HUES48 (cell line): ENCODE results near the gene IGF2BP2.
A peak's percentile ranks its signal among the peaks of the same experiment; 100 is the strongest.
"Not testable (repeated sequence)": the region's sequence is repeated elsewhere in the genome, so short reads cannot be mapped to it uniquely, and the experiment has no call there.

Experiments
- H3K27ac ChIP-seq: one replicate; pipeline ENCODE4 v1.7.0; 2013; ENCODE audit warnings: low read depth, low read length, inconsistent platforms
- H3K27me3 ChIP-seq: 2 replicates; pipeline ENCODE4 v1.6.1; 2013; ENCODE audit warnings: mild to moderate bottlenecking, low read length; ENCODE audit not compliant: control insufficient read depth, insufficient read depth
- H3K36me3 ChIP-seq: 2 replicates; pipeline ENCODE4 v1.6.1; 2013; ENCODE audit warnings: low read length; ENCODE audit not compliant: control insufficient read depth, insufficient read depth
- H3K4me1 ChIP-seq: 2 replicates; pipeline ENCODE4 v1.6.1; 2013; ENCODE audit warnings: mild to moderate bottlenecking, low read length; ENCODE audit not compliant: control insufficient read depth, insufficient read depth
- H3K4me3 ChIP-seq: 2 replicates; pipeline ENCODE4 v1.5.1; 2013; ENCODE audit warnings: mild to moderate bottlenecking, low read depth, low read length
- H3K9ac ChIP-seq: 2 replicates; pipeline ENCODE4 v1.6.1; 2013; ENCODE audit warnings: mild to moderate bottlenecking, low read depth, low read length, moderate library complexity
- H3K9me3 ChIP-seq: 2 replicates; pipeline ENCODE4 v1.6.1; 2013; ENCODE audit warnings: low read length; ENCODE audit not compliant: control insufficient read depth, insufficient read depth

Gene IGF2BP2

GRCh38 chr3:185781759-185782158, 43.1 kb downstream of the IGF2BP2 start:
- H3K27me3 ChIP-seq: no peaks in the 10 kb centered on the region
- peak overlapping the region; percentile 37 for H3K27ac ChIP-seq
- no peak overlapping the region for H3K9ac ChIP-seq
- no peak overlapping the region for H3K4me3 ChIP-seq
- H3K9me3 ChIP-seq: no peaks in the 10 kb centered on the region
- no peaks in the 10 kb centered on the region for H3K36me3 ChIP-seq
- H3K4me1 ChIP-seq: peaks cover 81% of the 10 kb centered on the region

GRCh38 chr3:185779461-185779860, 45.4 kb downstream of the IGF2BP2 start:
- 0 out of 2 replicates have a peak overlapping the region, but pooled peaks have one; percentile 15 for H3K9ac ChIP-seq
- H3K27ac ChIP-seq: peak overlapping the region; percentile 94
- no peaks in the 10 kb centered on the region for H3K27me3 ChIP-seq
- no peaks in the 10 kb centered on the region for H3K9me3 ChIP-seq
- no peaks in the 10 kb centered on the region for H3K36me3 ChIP-seq
- H3K4me1 ChIP-seq: peaks cover 70% of the 10 kb centered on the region
- H3K4me3 ChIP-seq: no peak overlapping the region; the same call in 1 of the 2 replicates

- Histone ChIP-seq H3K4me3 (no peak overlapping the region), H3K9ac (no peak overlapping the region), H3K36me3 (no peaks in the 10 kb centered on the region), H3K4me1 (peaks cover 70% of the 10 kb centered on the region), H3K27me3 (no peaks in the 10 kb centered on the region), H3K9me3 (no peaks in the 10 kb centered on the region), H3K27ac (peak overlapping the region; percentile 94)
Measured at GRCh38 chr3:185778821-185779220, 46.0 kb downstream of the IGF2BP2 start.

- Histone ChIP-seq H3K9me3 (no peaks in the 10 kb centered on the region), H3K4me3 (no peak overlapping the region), H3K36me3 (no peaks in the 10 kb centered on the region), H3K9ac (no peak overlapping the region), H3K27ac (no peak overlapping the region), H3K27me3 (no peaks in the 10 kb centered on the region), H3K4me1 (peaks cover 72% of the 10 kb centered on the region)
Measured at GRCh38 chr3:185778094-185778493, 46.7 kb downstream of the IGF2BP2 start.

GRCh38 chr3:185770109-185770508, 54.7 kb downstream of the IGF2BP2 start:
- H3K27ac ChIP-seq: peak overlapping the region; percentile 44

GRCh38 chr3:185768578-185768982, 56.3 kb downstream of the IGF2BP2 start:
- H3K9me3 ChIP-seq, H3K4me3 ChIP-seq, H3K36me3 ChIP-seq, H3K27me3 ChIP-seq, H3K27ac ChIP-seq, H3K9ac ChIP-seq: not testable (repeated sequence)
- H3K4me1 ChIP-seq: peaks cover 53% of the 10 kb centered on the region

More at GRCh38 chr3:185770109-185770508, 54.7 kb downstream of the IGF2BP2 start:
- no peaks in the 10 kb centered on the region for H3K9me3 ChIP-seq
- no peak overlapping the region for H3K9ac ChIP-seq
- H3K36me3 ChIP-seq: no peaks in the 10 kb centered on the region
- peaks cover 49% of the 10 kb centered on the region for H3K4me1 ChIP-seq
- H3K27me3 ChIP-seq: no peaks in the 10 kb centered on the region
- H3K4me3 ChIP-seq: no peak overlapping the region

- Histone ChIP-seq H3K9ac (no peak overlapping the region), H3K27ac (no peak overlapping the region), H3K4me3 (no peak overlapping the region), H3K36me3 (no peaks in the 10 kb centered on the region), H3K9me3 (no peaks in the 10 kb centered on the region), H3K4me1 (peaks cover 47% of the 10 kb centered on the region), H3K27me3 (no peaks in the 10 kb centered on the region)
Measured at GRCh38 chr3:185767002-185767688, 57.7 kb downstream of the IGF2BP2 start.

- Histone ChIP-seq H3K27ac (no peak overlapping the region), H3K9me3 (no peaks in the 10 kb centered on the region), H3K9ac (no peak overlapping the region), H3K27me3 (no peaks in the 10 kb centered on the region), H3K4me3 (no peak overlapping the region), H3K4me1 (peaks cover 45% of the 10 kb centered on the region), H3K36me3 (no peaks in the 10 kb centered on the region)
Measured at GRCh38 chr3:185766329-185767001, 58.4 kb downstream of the IGF2BP2 start.

GRCh38 chr3:185764980-185765370, 59.9 kb downstream of the IGF2BP2 start:
- H3K9me3 ChIP-seq: no peaks in the 10 kb centered on the region
- H3K9ac ChIP-seq: no peak overlapping the region
- no peaks in the 10 kb centered on the region for H3K36me3 ChIP-seq
- H3K27me3 ChIP-seq: no peaks in the 10 kb centered on the region
- H3K4me1 ChIP-seq: peaks cover 49% of the 10 kb centered on the region
- H3K4me3 ChIP-seq: no peak overlapping the region
- no peak overlapping the region for H3K27ac ChIP-seq

- H3K4me1 ChIP-seq: peaks cover 48% of the 10 kb centered on the region
- no peaks in the 10 kb centered on the region for H3K36me3 ChIP-seq
- H3K27me3 ChIP-seq: no peaks in the 10 kb centered on the region
- no peak overlapping the region for H3K9ac ChIP-seq
- H3K4me3 ChIP-seq: no peak overlapping the region
- no peak overlapping the region for H3K27ac ChIP-seq
- H3K9me3 ChIP-seq: no peaks in the 10 kb centered on the region
Measured at GRCh38 chr3:185764163-185764979, 60.5 kb downstream of the IGF2BP2 start.
